ENCODE results near the gene CAPN13.

The CAPN13 gene

GRCh38 chr2:30780776-30781330, 26.4 kb downstream of the CAPN13 start:
- TF ChIP-seq, protein P1, sequence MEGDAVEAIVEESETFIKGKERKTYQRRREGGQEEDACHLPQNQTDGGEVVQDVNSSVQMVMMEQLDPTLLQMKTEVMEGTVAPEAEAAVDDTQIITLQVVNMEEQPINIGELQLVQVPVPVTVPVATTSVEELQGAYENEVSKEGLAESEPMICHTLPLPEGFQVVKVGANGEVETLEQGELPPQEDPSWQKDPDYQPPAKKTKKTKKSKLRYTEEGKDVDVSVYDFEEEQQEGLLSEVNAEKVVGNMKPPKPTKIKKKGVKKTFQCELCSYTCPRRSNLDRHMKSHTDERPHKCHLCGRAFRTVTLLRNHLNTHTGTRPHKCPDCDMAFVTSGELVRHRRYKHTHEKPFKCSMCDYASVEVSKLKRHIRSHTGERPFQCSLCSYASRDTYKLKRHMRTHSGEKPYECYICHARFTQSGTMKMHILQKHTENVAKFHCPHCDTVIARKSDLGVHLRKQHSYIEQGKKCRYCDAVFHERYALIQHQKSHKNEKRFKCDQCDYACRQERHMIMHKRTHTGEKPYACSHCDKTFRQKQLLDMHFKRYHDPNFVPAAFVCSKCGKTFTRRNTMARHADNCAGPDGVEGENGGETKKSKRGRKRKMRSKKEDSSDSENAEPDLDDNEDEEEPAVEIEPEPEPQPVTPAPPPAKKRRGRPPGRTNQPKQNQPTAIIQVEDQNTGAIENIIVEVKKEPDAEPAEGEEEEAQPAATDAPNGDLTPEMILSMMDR (IDR thresholded peaks at IDR 0.05; ENCODE audit: insufficient read depth, low read depth, low read length, missing control alignments) = no peak
- no peak for DNase-seq (ENCODE audit: low read depth)
- no peak overlapping the region for H3K4me3 ChIP-seq (ENCODE audit: low read length)

DNA sequence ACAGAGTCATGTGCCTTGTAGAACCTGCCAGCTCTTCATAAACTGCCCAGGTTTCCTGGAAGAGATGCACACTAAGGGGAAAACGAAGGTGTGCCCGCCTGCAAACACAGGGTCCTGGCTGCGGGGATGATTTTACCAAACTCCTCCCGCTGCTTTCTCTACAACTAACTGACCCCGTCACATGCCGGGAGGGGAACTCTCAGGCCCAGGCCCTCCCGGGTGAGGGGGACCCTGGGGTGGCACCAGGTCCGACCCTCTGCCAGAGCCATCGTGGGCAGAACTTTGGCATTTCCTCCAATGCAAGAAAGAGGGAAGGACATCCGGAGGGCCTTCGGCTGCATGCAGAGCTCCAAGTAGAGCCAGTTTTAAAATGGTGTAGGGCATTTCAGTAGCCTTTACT, 28.6 kb downstream of the CAPN13 start:
- no peak overlapping the region for H3K4me3 ChIP-seq (ENCODE audit: low read length)
- DNase-seq (ENCODE audit: low read depth) = no peak
- TF ChIP-seq, protein P1 (IDR thresholded peaks at IDR 0.05; ENCODE audit: insufficient read depth, low read depth, low read length, missing control alignments) = no peak

DNA sequence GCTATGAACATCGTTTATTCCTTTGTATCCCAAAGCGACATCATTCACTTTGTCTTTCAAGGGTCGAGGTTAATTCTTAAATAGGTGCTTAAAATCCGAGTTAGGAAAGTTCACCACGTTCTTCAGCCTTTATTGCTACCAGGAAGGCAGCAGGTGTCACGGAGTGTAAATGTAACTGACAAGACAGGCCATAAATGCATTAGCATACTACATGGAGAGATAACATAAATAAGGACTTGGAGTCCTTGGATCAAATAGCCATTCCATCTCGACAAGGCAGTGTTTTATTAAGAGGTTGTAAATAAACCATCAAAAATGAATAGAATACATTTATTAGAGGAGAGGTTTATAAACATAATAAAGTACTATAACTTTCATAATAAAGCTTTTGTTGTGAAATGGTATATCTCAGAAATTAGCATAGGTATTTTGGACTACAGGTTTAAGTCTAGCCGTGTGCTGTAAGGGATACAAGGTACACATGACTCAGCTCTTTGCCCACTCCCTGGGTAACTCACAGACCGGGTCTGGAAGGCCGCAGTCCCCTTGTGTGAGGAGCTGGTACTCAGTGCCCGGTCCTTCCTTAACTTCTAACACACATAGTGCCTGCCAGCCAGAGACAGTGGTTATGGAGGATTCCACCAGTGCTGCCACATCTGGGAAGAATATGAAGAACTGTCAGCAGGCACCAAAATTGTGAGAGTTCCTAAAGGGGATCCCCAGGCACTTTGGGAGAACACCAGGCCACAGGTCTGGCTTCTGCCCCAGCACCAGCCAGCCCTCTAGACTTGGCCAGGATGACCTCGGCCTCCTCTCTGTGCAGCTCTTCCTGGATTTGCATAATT, 29.4 kb downstream of the CAPN13 start:
- H3K4me3 ChIP-seq (ENCODE audit: low read length) = no peak overlapping the region
- TF ChIP-seq, protein P1 (IDR thresholded peaks at IDR 0.05; ENCODE audit: insufficient read depth, low read depth, low read length, missing control alignments) = no peak
- DNase-seq (ENCODE audit: low read depth) = no peak

- H3K4me3 ChIP-seq (ENCODE audit: low read length) = no peak overlapping the region
- DNase-seq (ENCODE audit: low read depth) = no peak
- TF ChIP-seq, protein P1 (IDR thresholded peaks at IDR 0.05; ENCODE audit: insufficient read depth, low read depth, low read length, missing control alignments) = no peak
These were observed 30.2 kb downstream of the CAPN13 start for GRCh38 chr2:30776831-30777635.

- TF ChIP-seq, protein P1 (IDR thresholded peaks at IDR 0.05; ENCODE audit: insufficient read depth, low read depth, low read length, missing control alignments) = no peak
- no peak overlapping the region for H3K4me3 ChIP-seq (ENCODE audit: low read length)
- no peak for DNase-seq (ENCODE audit: low read depth)
These were observed 31.4 kb downstream of the CAPN13 start for GRCh38 chr2:30775833-30776232.

- TF ChIP-seq, protein P1 (IDR thresholded peaks at IDR 0.05; ENCODE audit: insufficient read depth, low read depth, low read length, missing control alignments) = no peak
- no peak overlapping the region for H3K4me3 ChIP-seq (ENCODE audit: low read length)
- no peak for DNase-seq (ENCODE audit: low read depth)
These were observed 35.1 kb downstream of the CAPN13 start for GRCh38 chr2:30772021-30772705.
